ENCODE measurements around the gene MGARP. TPM values are rescaled to one million over a fixed set of nuclear protein-coding genes. Genes with fewer than 3 reads are reported as not detected.
A peak's percentile ranks its signal among the peaks of the same experiment; 100 is the strongest.

Gene MGARP
- total RNA-seq, 4 donors from 2014 or later: 1.4 TPM; not detected in 3

DNA sequence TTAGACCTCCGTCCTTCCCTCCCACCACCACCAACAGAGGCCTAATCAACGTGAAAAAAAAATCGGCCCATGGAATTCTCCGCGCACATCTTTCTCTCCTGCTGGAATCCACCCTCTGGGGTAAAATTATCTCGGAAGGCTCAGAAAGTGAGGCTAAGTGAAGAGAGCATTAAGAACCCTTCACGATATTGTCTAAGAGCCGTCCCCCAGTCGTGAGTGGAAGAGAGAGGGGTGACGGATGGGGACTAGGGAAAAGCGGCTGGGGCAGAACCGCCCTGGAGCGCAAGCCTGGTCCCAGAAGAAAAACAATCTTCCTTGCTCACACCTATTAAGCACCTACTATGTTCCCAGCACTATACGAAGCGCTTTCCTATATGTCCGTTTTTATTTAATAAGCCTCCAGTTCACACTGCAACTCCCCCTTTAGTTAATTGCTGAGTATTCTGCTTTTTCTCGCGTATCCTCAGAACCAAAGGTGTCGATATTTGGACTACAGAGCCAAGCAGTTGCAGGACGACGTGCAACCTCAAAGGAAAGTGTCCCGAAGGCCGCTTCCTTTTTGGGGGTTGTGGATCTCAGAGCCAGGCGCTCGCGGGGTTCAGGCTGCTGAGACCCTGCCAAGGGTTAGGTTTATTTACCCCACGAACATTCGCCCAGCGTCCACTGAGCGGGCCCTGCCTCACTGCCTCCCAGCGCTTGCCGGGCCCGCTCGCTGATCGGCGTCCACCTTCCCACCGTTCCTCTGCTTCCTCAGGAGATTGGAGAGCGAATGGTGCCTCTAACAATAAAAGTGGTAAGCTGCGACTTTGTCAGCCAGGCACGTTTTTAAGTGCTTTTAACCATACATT lies 889 bp downstream of the MGARP start:
- H3K36me3 ChIP-seq: peaks cover 0 to 4% (median 0%) of the 10 kb centered on the region in 3 donors
- TF ChIP-seq POLR2A (IDR thresholded peaks at IDR 0.05) (no peak), EP300 (IDR thresholded peaks at IDR 0.05) (no peak)
- TF ChIP-seq, protein P1, sequence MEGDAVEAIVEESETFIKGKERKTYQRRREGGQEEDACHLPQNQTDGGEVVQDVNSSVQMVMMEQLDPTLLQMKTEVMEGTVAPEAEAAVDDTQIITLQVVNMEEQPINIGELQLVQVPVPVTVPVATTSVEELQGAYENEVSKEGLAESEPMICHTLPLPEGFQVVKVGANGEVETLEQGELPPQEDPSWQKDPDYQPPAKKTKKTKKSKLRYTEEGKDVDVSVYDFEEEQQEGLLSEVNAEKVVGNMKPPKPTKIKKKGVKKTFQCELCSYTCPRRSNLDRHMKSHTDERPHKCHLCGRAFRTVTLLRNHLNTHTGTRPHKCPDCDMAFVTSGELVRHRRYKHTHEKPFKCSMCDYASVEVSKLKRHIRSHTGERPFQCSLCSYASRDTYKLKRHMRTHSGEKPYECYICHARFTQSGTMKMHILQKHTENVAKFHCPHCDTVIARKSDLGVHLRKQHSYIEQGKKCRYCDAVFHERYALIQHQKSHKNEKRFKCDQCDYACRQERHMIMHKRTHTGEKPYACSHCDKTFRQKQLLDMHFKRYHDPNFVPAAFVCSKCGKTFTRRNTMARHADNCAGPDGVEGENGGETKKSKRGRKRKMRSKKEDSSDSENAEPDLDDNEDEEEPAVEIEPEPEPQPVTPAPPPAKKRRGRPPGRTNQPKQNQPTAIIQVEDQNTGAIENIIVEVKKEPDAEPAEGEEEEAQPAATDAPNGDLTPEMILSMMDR (IDR thresholded peaks at IDR 0.05): no peak
- 19 to 26% methylated on average over 39 to 40 of the region's 40 CpGs for WGBS, 2 donors
- no peak for DNase-seq (ENCODE audit: low spot score in 2 of 2)
- H3K27me3 ChIP-seq: peaks cover 0 to 25% of the 10 kb centered on the region in 2 donors
- no peaks in the 10 kb centered on the region for H3K9me3 ChIP-seq
- H3K4me3 ChIP-seq: peak overlapping the region; percentile 28 to 55 (median 38)
- peaks cover 0 to 16% (median 0%) of the 10 kb centered on the region in 4 donors for H3K4me1 ChIP-seq
- H3K27ac ChIP-seq: no peak overlapping the region

DNA sequence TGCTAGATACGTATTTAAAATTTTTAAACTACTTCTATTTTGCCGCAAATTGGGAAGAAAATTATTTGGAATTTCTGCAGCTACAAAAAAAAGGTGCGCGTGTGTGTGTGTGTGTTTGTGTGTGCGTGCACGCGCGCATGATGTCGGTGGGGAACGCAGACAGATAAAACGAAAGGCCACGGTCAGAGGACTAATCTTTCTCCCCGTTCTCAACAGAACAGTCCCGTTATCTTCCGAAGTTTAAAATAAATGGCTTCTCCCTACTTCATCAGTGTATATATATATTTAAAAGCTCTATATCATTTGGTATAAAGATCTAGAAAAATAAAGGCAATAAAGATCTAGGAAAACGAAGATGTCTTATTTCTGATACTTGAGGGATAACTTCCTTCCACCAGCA lies 1.5 kb downstream of the MGARP start:
- 81 to 82% methylated on average over 16 of the region's 16 CpGs for WGBS, 2 donors
- H3K27me3 ChIP-seq: peaks cover 0 to 25% of the 10 kb centered on the region in 2 donors
- DNase-seq (ENCODE audit: low spot score in 2 of 2): no peak
- H3K36me3 ChIP-seq: no peaks in the 10 kb centered on the region
- no peak overlapping the region for H3K27ac ChIP-seq
- peaks cover 0 to 16% (median 0%) of the 10 kb centered on the region in 4 donors for H3K4me1 ChIP-seq
- H3K4me3 ChIP-seq: no peak overlapping the region
- no peaks in the 10 kb centered on the region for H3K9me3 ChIP-seq
- TF ChIP-seq EP300 (IDR thresholded peaks at IDR 0.05): no peak
- TF ChIP-seq, protein P1 (IDR thresholded peaks at IDR 0.05): no peak
- TF ChIP-seq POLR2A (IDR thresholded peaks at IDR 0.05): no peak

DNA sequence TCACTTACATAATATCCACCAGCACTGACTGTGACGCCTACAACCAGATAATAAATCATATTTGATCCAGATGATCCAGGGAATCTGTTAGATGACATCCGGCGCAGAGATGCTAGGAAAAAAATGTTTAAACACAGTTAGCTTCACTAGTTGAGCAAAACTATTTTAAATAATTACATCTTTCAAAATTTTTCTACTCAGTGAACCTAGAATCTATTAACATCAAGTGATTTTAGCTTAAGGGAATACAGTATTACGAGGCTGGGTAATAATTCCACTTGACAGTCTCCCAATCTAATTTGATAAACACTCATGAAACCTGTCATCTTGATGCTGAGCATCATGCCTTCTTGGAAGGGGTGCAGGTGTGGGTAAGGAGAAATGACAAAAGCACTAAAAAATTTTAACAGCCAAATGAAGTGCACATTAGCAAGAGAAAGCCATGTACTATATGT lies 4.7 kb downstream of the MGARP start:
- Histone ChIP-seq H3K4me1 (peaks cover 0 to 15% (median 0%) of the 10 kb centered on the region in 4 donors), H3K27me3 (peaks cover 0 to 25% of the 10 kb centered on the region in 2 donors), H3K9me3 (no peaks in the 10 kb centered on the region), H3K4me3 (no peak overlapping the region), H3K27ac (no peak overlapping the region), H3K36me3 (no peaks in the 10 kb centered on the region)
- TF ChIP-seq, protein P1 (IDR thresholded peaks at IDR 0.05): no peak
- TF ChIP-seq EP300 (IDR thresholded peaks at IDR 0.05) (no peak), POLR2A (IDR thresholded peaks at IDR 0.05) (no peak)
- WGBS, 2 donors: 93 to 97% methylated on average over 4 of the region's 4 CpGs
- no peak for DNase-seq (ENCODE audit: low spot score in 2 of 2)

DNA sequence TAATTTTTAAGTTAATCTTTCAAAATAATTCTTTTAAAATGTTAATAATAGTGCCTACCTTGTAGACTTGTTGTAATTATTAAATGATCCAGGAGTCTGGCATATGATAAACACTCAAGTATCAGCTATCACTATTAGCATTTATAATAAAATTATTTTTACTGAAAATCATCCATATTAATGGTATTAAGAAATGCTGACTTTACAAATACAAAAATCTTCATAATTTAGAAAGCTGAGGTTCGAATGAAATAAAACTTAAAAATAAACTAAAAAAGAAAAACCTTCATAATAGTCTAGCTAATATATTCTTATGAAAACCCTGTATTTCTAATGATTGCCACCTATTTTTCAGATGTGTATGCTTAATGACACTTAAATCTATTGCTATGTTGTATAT lies 5.2 kb downstream of the MGARP start:
- Histone ChIP-seq H3K27ac (no peak overlapping the region), H3K27me3 (peaks cover 0 to 25% of the 10 kb centered on the region in 2 donors), H3K9me3 (no peaks in the 10 kb centered on the region), H3K4me1 (peaks cover 0 to 10% (median 0%) of the 10 kb centered on the region in 4 donors), H3K4me3 (no peak overlapping the region), H3K36me3 (no peaks in the 10 kb centered on the region)
- DNase-seq (ENCODE audit: low spot score in 2 of 2): no peak
- no peak for TF ChIP-seq POLR2A (IDR thresholded peaks at IDR 0.05)
- no peak for TF ChIP-seq EP300 (IDR thresholded peaks at IDR 0.05)
- TF ChIP-seq, protein P1 (IDR thresholded peaks at IDR 0.05): no peak
- WGBS, 2 donors: 94 to 95% methylated on average over 1 of the region's 1 CpG

DNA sequence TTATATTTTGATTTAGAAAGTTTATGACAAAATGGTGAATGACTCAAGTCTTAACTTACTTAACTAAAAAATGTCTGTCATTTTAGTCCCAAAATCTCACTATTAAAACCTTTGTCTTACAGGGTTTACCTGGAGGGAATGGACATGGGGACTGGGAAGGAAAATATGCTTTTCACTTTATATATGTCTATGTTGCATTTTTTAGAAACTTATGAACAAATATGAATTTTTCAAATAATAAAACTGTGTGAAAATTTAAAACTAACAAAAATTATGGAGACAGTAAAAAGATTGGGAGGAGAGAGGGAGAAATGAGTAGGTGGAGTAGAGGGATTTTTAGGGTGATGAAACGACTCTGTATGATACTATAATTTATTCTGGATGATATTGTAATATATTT lies 6.2 kb downstream of the MGARP start:
- Histone ChIP-seq H3K27me3 (peaks cover 0 to 16% of the 10 kb centered on the region in 2 donors), H3K9me3 (no peaks in the 10 kb centered on the region), H3K36me3 (no peaks in the 10 kb centered on the region), H3K4me1 (no peaks in the 10 kb centered on the region), H3K4me3 (no peak overlapping the region), H3K27ac (no peak overlapping the region)
- no peak for DNase-seq (ENCODE audit: low spot score in 2 of 2)
- TF ChIP-seq EP300 (IDR thresholded peaks at IDR 0.05) (no peak), POLR2A (IDR thresholded peaks at IDR 0.05) (no peak)
- TF ChIP-seq, protein P1 (IDR thresholded peaks at IDR 0.05): no peak
- 86 to 93% methylated on average over 1 of the region's 1 CpG for WGBS, 2 donors

All from tibial nerve (tissue), 4 donors.